Measurements from ENCODE around the gene ABHD12B. TPM values are rescaled to one million over a fixed set of nuclear protein-coding genes. Genes with fewer than 3 reads are reported as not detected.

The ABHD12B gene
- total RNA-seq, 2 experiments from 2014 or later: not detected

DNA sequence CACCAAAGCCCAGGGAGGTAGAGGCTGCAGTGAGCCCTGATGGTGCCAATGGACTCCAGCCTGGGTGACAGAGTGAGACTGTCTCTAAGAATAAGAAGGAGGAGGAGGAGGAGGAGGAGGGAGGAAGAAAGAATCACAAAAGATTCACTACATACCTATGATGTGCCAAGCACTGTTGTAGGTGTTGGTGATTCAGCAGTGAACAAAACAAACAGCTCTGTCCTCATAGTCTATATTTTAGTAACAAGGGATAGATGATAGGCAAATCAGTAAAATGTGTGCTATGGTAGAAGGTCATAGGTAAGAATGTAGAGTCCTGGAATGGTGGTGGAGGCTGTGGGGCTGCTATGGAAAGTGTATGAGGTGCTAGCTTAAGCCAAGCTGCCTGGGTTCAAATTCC is 18.0 kb upstream of the ABHD12B start:
- no peaks in the 10 kb centered on the region for H3K36me3 Mint-ChIP-seq (ENCODE audit: low read depth)
- H3K4me3 Mint-ChIP-seq: no peak overlapping the region
- no peaks in the 10 kb centered on the region for H3K27me3 Mint-ChIP-seq
- no peak overlapping the region for H3K27ac Mint-ChIP-seq
- ChIA-PET CTCF (interaction anchor here (1.1 to 2.0 kb wide), 3 partner anchors 18 to 255 kb away, joined by 3 to 5 read pairs (median 5); partner anchors contain the start of gene ABHD12B), POLR2A (no interaction called here)
- no peak for DNase-seq
- ATAC-seq: no peak
- intact Hi-C loops (cut with micrococcal nuclease): no loop called here
- TF ChIP-seq, protein P1, sequence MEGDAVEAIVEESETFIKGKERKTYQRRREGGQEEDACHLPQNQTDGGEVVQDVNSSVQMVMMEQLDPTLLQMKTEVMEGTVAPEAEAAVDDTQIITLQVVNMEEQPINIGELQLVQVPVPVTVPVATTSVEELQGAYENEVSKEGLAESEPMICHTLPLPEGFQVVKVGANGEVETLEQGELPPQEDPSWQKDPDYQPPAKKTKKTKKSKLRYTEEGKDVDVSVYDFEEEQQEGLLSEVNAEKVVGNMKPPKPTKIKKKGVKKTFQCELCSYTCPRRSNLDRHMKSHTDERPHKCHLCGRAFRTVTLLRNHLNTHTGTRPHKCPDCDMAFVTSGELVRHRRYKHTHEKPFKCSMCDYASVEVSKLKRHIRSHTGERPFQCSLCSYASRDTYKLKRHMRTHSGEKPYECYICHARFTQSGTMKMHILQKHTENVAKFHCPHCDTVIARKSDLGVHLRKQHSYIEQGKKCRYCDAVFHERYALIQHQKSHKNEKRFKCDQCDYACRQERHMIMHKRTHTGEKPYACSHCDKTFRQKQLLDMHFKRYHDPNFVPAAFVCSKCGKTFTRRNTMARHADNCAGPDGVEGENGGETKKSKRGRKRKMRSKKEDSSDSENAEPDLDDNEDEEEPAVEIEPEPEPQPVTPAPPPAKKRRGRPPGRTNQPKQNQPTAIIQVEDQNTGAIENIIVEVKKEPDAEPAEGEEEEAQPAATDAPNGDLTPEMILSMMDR (IDR thresholded peaks at IDR 0.05): no peak
- H3K4me1 Mint-ChIP-seq (ENCODE audit: low read depth): peaks cover 2% of the 10 kb centered on the region
- H3K9me3 Mint-ChIP-seq: no peaks in the 10 kb centered on the region

DNA sequence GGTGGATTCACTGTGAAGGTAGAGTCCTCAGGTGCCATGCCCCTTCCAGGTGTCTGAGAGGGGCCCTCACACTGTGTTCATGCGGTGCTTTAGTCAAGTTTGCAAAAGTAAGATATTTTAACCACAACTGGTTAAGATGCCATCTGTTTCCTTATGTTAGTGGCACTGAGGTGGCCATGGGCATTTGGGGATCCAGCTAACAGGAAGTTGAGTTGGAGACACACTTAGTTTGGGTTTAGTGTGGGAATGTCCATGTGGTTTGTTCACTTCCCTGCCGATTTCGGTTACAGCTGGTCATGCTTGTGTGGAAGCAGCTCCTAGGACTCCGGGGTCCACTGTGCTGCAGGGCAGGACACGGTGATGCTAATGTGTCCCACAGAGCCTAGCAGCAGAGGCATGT is 17.3 kb upstream of the ABHD12B start:
- intact Hi-C loops (cut with micrococcal nuclease): no loop called here
- ATAC-seq (no peak), DNase-seq (no peak)
- H3K4me1 Mint-ChIP-seq (ENCODE audit: low read depth): peaks cover 7% of the 10 kb centered on the region
- H3K27ac Mint-ChIP-seq: no peak overlapping the region
- H3K9me3 Mint-ChIP-seq: no peaks in the 10 kb centered on the region
- TF ChIP-seq, protein P1 (IDR thresholded peaks at IDR 0.05): no peak
- no peak overlapping the region for H3K4me3 Mint-ChIP-seq
- CTCF ChIA-PET: interaction anchor here (1.3 to 2.0 kb wide), 2 partner anchors 17 to 77 kb away, joined by 5 read pairs; partner anchors contain the start of gene ABHD12B
- POLR2A ChIA-PET: no interaction called here
- no peaks in the 10 kb centered on the region for H3K36me3 Mint-ChIP-seq (ENCODE audit: low read depth)
- no peaks in the 10 kb centered on the region for H3K27me3 Mint-ChIP-seq

DNA sequence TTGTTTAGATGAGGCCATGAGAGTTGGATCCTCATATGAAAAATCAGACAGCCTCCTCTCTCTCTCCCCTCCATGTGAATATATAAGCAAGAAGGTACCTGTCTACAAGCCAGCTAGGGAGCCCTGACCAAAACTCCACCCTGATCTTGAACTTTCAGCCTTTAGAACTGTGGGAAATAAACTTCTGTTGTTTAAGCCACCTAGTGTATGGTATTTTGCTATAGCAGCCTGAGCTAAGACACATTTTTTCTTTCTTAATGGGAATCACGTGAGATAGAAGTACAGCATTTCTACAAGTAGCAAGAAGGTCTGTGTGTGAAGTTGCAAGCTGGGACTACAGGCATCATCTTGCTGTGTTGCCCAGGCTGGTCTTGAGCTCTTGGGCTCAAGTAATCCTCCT is 16.3 kb upstream of the ABHD12B start:
- DNase-seq: no peak
- Mint-ChIP-seq H3K4me3 (no peak overlapping the region), H3K36me3 (ENCODE audit: low read depth) (no peaks in the 10 kb centered on the region), H3K4me1 (ENCODE audit: low read depth) (peaks cover 11% of the 10 kb centered on the region), H3K9me3 (no peaks in the 10 kb centered on the region), H3K27me3 (no peaks in the 10 kb centered on the region), H3K27ac (no peak overlapping the region)
- CTCF ChIA-PET: interaction anchor here (1.2 to 2.0 kb wide), 2 partner anchors 15 to 29 kb away, joined by 3 to 5 read pairs; no protein-coding TSS in a partner anchor
- intact Hi-C loops (cut with micrococcal nuclease): no loop called here
- POLR2A ChIA-PET: no interaction called here
- TF ChIP-seq, protein P1 (IDR thresholded peaks at IDR 0.05): no peak
- ATAC-seq: no peak

DNA sequence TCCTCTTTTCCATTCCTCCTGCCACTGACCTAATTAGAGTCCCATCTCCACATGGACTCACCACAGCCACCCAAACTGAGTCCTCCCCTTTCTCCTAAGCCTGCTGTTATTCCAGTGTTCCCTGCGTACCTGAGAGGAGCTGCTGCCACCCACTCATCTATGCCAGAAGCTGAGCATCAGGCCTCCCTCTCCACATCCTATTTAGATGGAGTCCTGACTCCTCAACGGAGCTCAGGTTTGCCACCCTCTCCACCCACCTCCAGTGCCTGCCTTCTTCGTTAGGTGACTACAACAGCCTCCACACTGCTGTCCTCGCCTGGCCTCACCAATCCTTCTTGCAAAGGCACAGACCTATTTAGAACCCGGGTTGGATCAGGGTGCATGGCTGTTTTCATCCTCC is 15.2 kb upstream of the ABHD12B start:
- no peak overlapping the region for H3K4me3 Mint-ChIP-seq
- ATAC-seq (no peak), DNase-seq (no peak)
- no peak overlapping the region for H3K27ac Mint-ChIP-seq
- H3K27me3 Mint-ChIP-seq: no peaks in the 10 kb centered on the region
- no peaks in the 10 kb centered on the region for H3K9me3 Mint-ChIP-seq
- intact Hi-C loops (cut with micrococcal nuclease): no loop called here
- ChIA-PET CTCF (interaction anchor here (0.9 to 9.9 kb wide), 4 partner anchors 14 to 255 kb away, joined by 3 to 160 read pairs (median 4); no protein-coding TSS in a partner anchor), POLR2A (interaction anchor here (1.2 kb wide), 1 partner anchor 9 kb away, joined by 3 read pairs; no protein-coding TSS in a partner anchor)
- TF ChIP-seq, protein P1 (IDR thresholded peaks at IDR 0.05): no peak
- no peaks in the 10 kb centered on the region for H3K36me3 Mint-ChIP-seq (ENCODE audit: low read depth)
- H3K4me1 Mint-ChIP-seq (ENCODE audit: low read depth): peaks cover 12% of the 10 kb centered on the region

DNA sequence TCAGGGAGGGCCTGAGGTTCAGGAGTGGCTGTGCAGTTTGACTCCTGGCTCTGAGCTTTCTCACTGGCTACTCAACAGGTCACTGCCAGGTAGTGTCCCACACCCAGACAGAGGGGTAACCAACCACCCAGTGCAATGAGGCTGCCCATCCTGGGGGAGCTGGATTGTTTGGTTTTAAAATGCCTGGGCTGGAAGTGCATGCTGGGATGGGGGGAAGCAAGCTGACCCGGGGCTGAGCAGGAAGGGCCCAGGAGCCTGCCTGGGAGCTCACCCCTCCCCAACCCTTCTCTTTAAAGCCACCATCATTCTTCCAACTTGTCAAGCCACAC is 12.6 kb upstream of the ABHD12B start:
- ChIA-PET POLR2A (interaction anchor here (0.9 to 3.0 kb wide), 6 partner anchors 12 to 111 kb away, joined by 3 to 20 read pairs (median 4); no protein-coding TSS in a partner anchor), CTCF (interaction anchor here (0.7 to 9.9 kb wide), 22 partner anchors 8 to 319 kb away, joined by 3 to 160 read pairs (median 12); partner anchors contain the start of genes ATL1 and NIN)
- Mint-ChIP-seq H3K27me3 (no peaks in the 10 kb centered on the region), H3K4me3 (peak overlapping the region; percentile 79), H3K36me3 (ENCODE audit: low read depth) (no peaks in the 10 kb centered on the region), H3K9me3 (no peaks in the 10 kb centered on the region), H3K27ac (peak overlapping the region; percentile 43), H3K4me1 (ENCODE audit: low read depth) (peaks cover 10% of the 10 kb centered on the region)
- ATAC-seq (no peak), DNase-seq (no peak)
- TF ChIP-seq, protein P1 (IDR thresholded peaks at IDR 0.05): no peak
- intact Hi-C loops (cut with micrococcal nuclease): no loop called here

Measured in activated CD8-positive, alpha-beta T cell treated with anti-CD3 and anti-CD28 coated beads for 36 hours (primary cell).